ENCODE results near the gene FOXP1. TPM values are rescaled to one million over a fixed set of nuclear protein-coding genes. Genes with fewer than 3 reads are reported as not detected.

The FOXP1 gene
- total RNA-seq, 1 donor from 2014 or later, result 137 TPM

- no peak for ATAC-seq
These were observed 474.1 kb downstream of the FOXP1 start for GRCh38 chr3:71109241-71109976.

GRCh38 chr3:71107926-71108325, 475.6 kb downstream of the FOXP1 start:
- intact Hi-C loops (cut with DNase I), result no loop called here
- DNase-seq (ENCODE audit: low spot score) (no peak), ATAC-seq (no peak)

More at GRCh38 chr3:71109241-71109976, 474.1 kb downstream of the FOXP1 start:
- intact Hi-C loops (cut with DNase I), result no loop called here
- DNase-seq (ENCODE audit: low spot score), result no peak

GRCh38 chr3:71104976-71105375, 478.6 kb downstream of the FOXP1 start:
- ATAC-seq (no peak), DNase-seq (ENCODE audit: low spot score) (no peak)
- intact Hi-C loops (cut with DNase I), result no loop called here

GRCh38 chr3:71104556-71104955, 479.0 kb downstream of the FOXP1 start:
- DNase-seq (ENCODE audit: low spot score) (no peak), ATAC-seq (no peak)
- intact Hi-C loops (cut with DNase I), result no loop called here

- intact Hi-C loops (cut with DNase I), result no loop called here
- ATAC-seq (no peak), DNase-seq (ENCODE audit: low spot score) (no peak)
These were observed 479.4 kb downstream of the FOXP1 start for GRCh38 chr3:71104121-71104541.

GRCh38 chr3:71103430-71103921, 480.1 kb downstream of the FOXP1 start:
- intact Hi-C loops (cut with DNase I), result no loop called here
- ATAC-seq, result peak; percentile 56
- DNase-seq (ENCODE audit: low spot score), result peak; percentile 66

GRCh38 chr3:71102111-71102983, 481.2 kb downstream of the FOXP1 start:
- DNase-seq (ENCODE audit: low spot score), result no peak
- intact Hi-C loops (cut with DNase I), result no loop called here
- ATAC-seq, result peak; percentile 63

- no peak for ATAC-seq
- intact Hi-C loops (cut with DNase I), result no loop called here
- DNase-seq (ENCODE audit: low spot score), result no peak
These were observed 481.9 kb downstream of the FOXP1 start for GRCh38 chr3:71101626-71102025.

GRCh38 chr3:71101014-71101413, 482.5 kb downstream of the FOXP1 start:
- intact Hi-C loops (cut with DNase I), result no loop called here
- DNase-seq (ENCODE audit: low spot score) (no peak), ATAC-seq (no peak)

GRCh38 chr3:71099997-71100719, 483.4 kb downstream of the FOXP1 start:
- intact Hi-C loops (cut with DNase I), result no loop called here
- ATAC-seq (no peak), DNase-seq (ENCODE audit: low spot score) (no peak)

- ATAC-seq (no peak), DNase-seq (ENCODE audit: low spot score) (no peak)
- intact Hi-C loops (cut with DNase I), result no loop called here
These were observed 486.0 kb downstream of the FOXP1 start for GRCh38 chr3:71097557-71097956.

- intact Hi-C loops (cut with DNase I), result no loop called here
- DNase-seq (ENCODE audit: low spot score) (no peak), ATAC-seq (no peak)
These were observed 487.8 kb downstream of the FOXP1 start for GRCh38 chr3:71095511-71096291.

GRCh38 chr3:71094658-71095209, 488.8 kb downstream of the FOXP1 start:
- ATAC-seq, result no peak
- intact Hi-C loops (cut with DNase I), result no loop called here
- no peak for DNase-seq (ENCODE audit: low spot score)

GRCh38 chr3:71092665-71093064, 490.9 kb downstream of the FOXP1 start:
- ATAC-seq, result no peak
- no peak for DNase-seq (ENCODE audit: low spot score)
- intact Hi-C loops (cut with DNase I), result no loop called here

- ATAC-seq (no peak), DNase-seq (ENCODE audit: low spot score) (no peak)
These were observed 493.3 kb downstream of the FOXP1 start for GRCh38 chr3:71090207-71090606.

GRCh38 chr3:71089271-71089847, 494.2 kb downstream of the FOXP1 start:
- intact Hi-C loops (cut with DNase I), result no loop called here
- ATAC-seq (no peak), DNase-seq (ENCODE audit: low spot score) (no peak)

More at GRCh38 chr3:71090207-71090606, 493.3 kb downstream of the FOXP1 start:
- intact Hi-C loops (cut with DNase I), result no loop called here

GRCh38 chr3:71088742-71089141, 494.8 kb downstream of the FOXP1 start:
- DNase-seq (ENCODE audit: low spot score) (no peak), ATAC-seq (no peak)
- intact Hi-C loops (cut with DNase I), result no loop called here
